ENCODE results near the gene ZNF514.

The ZNF514 gene

GRCh38 chr2:95179451-95179850 lies 19.8 kb upstream of the ZNF514 start:
- Histone ChIP-seq H3K4me1 (ENCODE audit: control insufficient read depth in 1 of 2, insufficient read depth in 2 of 2, low read length in 2 of 2) (no peaks in the 10 kb centered on the region), H3K27ac (ENCODE audit: low read depth, low read length) (no peak overlapping the region), H3K36me3 (ENCODE audit: control insufficient read depth in 1 of 2, insufficient read depth in 2 of 2, low read length in 2 of 2) (peaks cover 23 to 52% of the 10 kb centered on the region in 2 donors), H3K9me3 (ENCODE audit: control insufficient read depth in 1 of 2, low read length in 2 of 2) (peaks cover 0 to 12% of the 10 kb centered on the region in 2 donors), H3K27me3 (ENCODE audit: control insufficient read depth in 1 of 2, insufficient read depth in 2 of 2, low read length in 2 of 2) (no peaks in the 10 kb centered on the region), H3K4me3 (ENCODE audit: low read depth in 1 of 2, low read length in 2 of 2) (no peak overlapping the region), H3K9ac (ENCODE audit: low read depth in 1 of 2, low read length in 2 of 2) (no peak overlapping the region)

- Histone ChIP-seq H3K27me3 (ENCODE audit: control insufficient read depth in 1 of 2, insufficient read depth in 2 of 2, low read length in 2 of 2) (no peaks in the 10 kb centered on the region), H3K9me3 (ENCODE audit: control insufficient read depth in 1 of 2, low read length in 2 of 2) (no peaks in the 10 kb centered on the region)
Observed at GRCh38 chr2:95174031-95174542, 14.4 kb upstream of the ZNF514 start.

GRCh38 chr2:95171902-95172301 lies 12.3 kb upstream of the ZNF514 start:
- H3K9ac ChIP-seq (ENCODE audit: low read depth in 1 of 2, low read length in 2 of 2) = no peak overlapping the region
- no peaks in the 10 kb centered on the region for H3K9me3 ChIP-seq (ENCODE audit: control insufficient read depth in 1 of 2, low read length in 2 of 2)
- no peaks in the 10 kb centered on the region for H3K4me1 ChIP-seq (ENCODE audit: control insufficient read depth in 1 of 2, insufficient read depth in 2 of 2, low read length in 2 of 2)
- H3K27me3 ChIP-seq (ENCODE audit: control insufficient read depth in 1 of 2, insufficient read depth in 2 of 2, low read length in 2 of 2) = no peaks in the 10 kb centered on the region
- peaks cover 0 to 6% of the 10 kb centered on the region in 2 donors for H3K36me3 ChIP-seq (ENCODE audit: control insufficient read depth in 1 of 2, insufficient read depth in 2 of 2, low read length in 2 of 2)
- no peak overlapping the region for H3K27ac ChIP-seq (ENCODE audit: low read depth, low read length)
- H3K4me3 ChIP-seq (ENCODE audit: low read depth in 1 of 2, low read length in 2 of 2) = no peak overlapping the region

More at GRCh38 chr2:95174031-95174542, 14.4 kb upstream of the ZNF514 start:
- Histone ChIP-seq H3K4me3 (ENCODE audit: low read depth in 1 of 2, low read length in 2 of 2) (no peak overlapping the region), H3K9ac (ENCODE audit: low read depth in 1 of 2, low read length in 2 of 2) (no peak overlapping the region), H3K36me3 (ENCODE audit: control insufficient read depth in 1 of 2, insufficient read depth in 2 of 2, low read length in 2 of 2) (peaks cover 4 to 20% of the 10 kb centered on the region in 2 donors), H3K4me1 (ENCODE audit: control insufficient read depth in 1 of 2, insufficient read depth in 2 of 2, low read length in 2 of 2) (no peaks in the 10 kb centered on the region), H3K27ac (ENCODE audit: low read depth, low read length) (no peak overlapping the region)

GRCh38 chr2:95166065-95166763 lies 6.6 kb upstream of the ZNF514 start:
- H3K36me3 ChIP-seq (ENCODE audit: control insufficient read depth in 1 of 2, insufficient read depth in 2 of 2, low read length in 2 of 2) = no peaks in the 10 kb centered on the region
- H3K4me1 ChIP-seq (ENCODE audit: control insufficient read depth in 1 of 2, insufficient read depth in 2 of 2, low read length in 2 of 2) = peaks cover 14 to 16% of the 10 kb centered on the region in 2 donors
- peak overlapping the region; percentile 95 to 99 for H3K4me3 ChIP-seq (ENCODE audit: low read depth in 1 of 2, low read length in 2 of 2)
- H3K9ac ChIP-seq (ENCODE audit: low read depth in 1 of 2, low read length in 2 of 2) = peak overlapping the region; percentile 86 to 96
- no peaks in the 10 kb centered on the region for H3K9me3 ChIP-seq (ENCODE audit: control insufficient read depth in 1 of 2, low read length in 2 of 2)
- H3K27me3 ChIP-seq (ENCODE audit: control insufficient read depth in 1 of 2, insufficient read depth in 2 of 2, low read length in 2 of 2) = no peaks in the 10 kb centered on the region
- no peak overlapping the region for H3K27ac ChIP-seq (ENCODE audit: low read depth, low read length)

- H3K36me3 ChIP-seq (ENCODE audit: control insufficient read depth in 1 of 2, insufficient read depth in 2 of 2, low read length in 2 of 2) = no peaks in the 10 kb centered on the region
- peaks cover 14 to 16% of the 10 kb centered on the region in 2 donors for H3K4me1 ChIP-seq (ENCODE audit: control insufficient read depth in 1 of 2, insufficient read depth in 2 of 2, low read length in 2 of 2)
- peak within 1 kb of the TSS; percentile 86 to 97 for H3K9ac ChIP-seq (ENCODE audit: low read depth in 1 of 2, low read length in 2 of 2)
- peak within 1 kb of the TSS; percentile 86 for H3K27ac ChIP-seq (ENCODE audit: low read depth, low read length)
- no peaks in the 10 kb centered on the region for H3K9me3 ChIP-seq (ENCODE audit: control insufficient read depth in 1 of 2, low read length in 2 of 2)
- no peaks in the 10 kb centered on the region for H3K27me3 ChIP-seq (ENCODE audit: control insufficient read depth in 1 of 2, insufficient read depth in 2 of 2, low read length in 2 of 2)
- peak within 1 kb of the TSS; percentile 95 to 99 for H3K4me3 ChIP-seq (ENCODE audit: low read depth in 1 of 2, low read length in 2 of 2)
Observed at GRCh38 chr2:95165371-95166064, 5.9 kb upstream of the ZNF514 start, which contains the start of gene ZNF2. Gene ZNF2, plus strand, starts transcription at chr2:95165809. Its CDS starts 10,418 bp downstream, at chr2:95176227.

GRCh38 chr2:95165030-95165370 lies 5.4 kb upstream of the ZNF514 start:
- H3K9ac ChIP-seq (ENCODE audit: low read depth in 1 of 2, low read length in 2 of 2) = peak overlapping the region; percentile 86 to 97
- no peaks in the 10 kb centered on the region for H3K9me3 ChIP-seq (ENCODE audit: control insufficient read depth in 1 of 2, low read length in 2 of 2)
- H3K4me1 ChIP-seq (ENCODE audit: control insufficient read depth in 1 of 2, insufficient read depth in 2 of 2, low read length in 2 of 2) = peaks cover 16 to 17% of the 10 kb centered on the region in 2 donors
- peak overlapping the region; percentile 86 for H3K27ac ChIP-seq (ENCODE audit: low read depth, low read length)
- no peaks in the 10 kb centered on the region for H3K36me3 ChIP-seq (ENCODE audit: control insufficient read depth in 1 of 2, insufficient read depth in 2 of 2, low read length in 2 of 2)
- no peaks in the 10 kb centered on the region for H3K27me3 ChIP-seq (ENCODE audit: control insufficient read depth in 1 of 2, insufficient read depth in 2 of 2, low read length in 2 of 2)
- peak overlapping the region; percentile 95 to 99 for H3K4me3 ChIP-seq (ENCODE audit: low read depth in 1 of 2, low read length in 2 of 2)

- H3K4me1 ChIP-seq (ENCODE audit: control insufficient read depth in 1 of 2, insufficient read depth in 2 of 2, low read length in 2 of 2) = peaks cover 9 to 15% of the 10 kb centered on the region in 2 donors
- peaks cover 22 to 32% of the 10 kb centered on the region in 2 donors for H3K36me3 ChIP-seq (ENCODE audit: control insufficient read depth in 1 of 2, insufficient read depth in 2 of 2, low read length in 2 of 2)
- H3K9me3 ChIP-seq (ENCODE audit: control insufficient read depth in 1 of 2, low read length in 2 of 2) = peaks cover 14 to 25% of the 10 kb centered on the region in 2 donors
- peak overlapping the region; percentile 77 to 93 for H3K4me3 ChIP-seq (ENCODE audit: low read depth in 1 of 2, low read length in 2 of 2)
- no peak overlapping the region for H3K27ac ChIP-seq (ENCODE audit: low read depth, low read length)
- peak overlapping the region; percentile 57 to 92 for H3K9ac ChIP-seq (ENCODE audit: low read depth in 1 of 2, low read length in 2 of 2)
- H3K27me3 ChIP-seq (ENCODE audit: control insufficient read depth in 1 of 2, insufficient read depth in 2 of 2, low read length in 2 of 2) = no peaks in the 10 kb centered on the region
Observed at GRCh38 chr2:95158891-95159619, 593 bp downstream of the ZNF514 start.

- H3K9ac ChIP-seq (ENCODE audit: low read depth in 1 of 2, low read length in 2 of 2) = peak overlapping the region; percentile 57 to 92
- H3K4me3 ChIP-seq (ENCODE audit: low read depth in 1 of 2, low read length in 2 of 2) = peak overlapping the region; percentile 77 to 93
- H3K4me1 ChIP-seq (ENCODE audit: control insufficient read depth in 1 of 2, insufficient read depth in 2 of 2, low read length in 2 of 2) = peaks cover 9 to 15% of the 10 kb centered on the region in 2 donors
- no peak overlapping the region for H3K27ac ChIP-seq (ENCODE audit: low read depth, low read length)
- peaks cover 27 to 35% of the 10 kb centered on the region in 2 donors for H3K36me3 ChIP-seq (ENCODE audit: control insufficient read depth in 1 of 2, insufficient read depth in 2 of 2, low read length in 2 of 2)
- H3K27me3 ChIP-seq (ENCODE audit: control insufficient read depth in 1 of 2, insufficient read depth in 2 of 2, low read length in 2 of 2) = no peaks in the 10 kb centered on the region
- H3K9me3 ChIP-seq (ENCODE audit: control insufficient read depth in 1 of 2, low read length in 2 of 2) = peaks cover 18 to 29% of the 10 kb centered on the region in 2 donors
Observed at GRCh38 chr2:95158441-95158840, 1.2 kb downstream of the ZNF514 start.

- Histone ChIP-seq H3K9me3 (ENCODE audit: control insufficient read depth in 1 of 2, low read length in 2 of 2) (peaks cover 87 to 94% of the 10 kb centered on the region in 2 donors), H3K9ac (ENCODE audit: low read depth in 1 of 2, low read length in 2 of 2) (no peak overlapping the region), H3K27ac (ENCODE audit: low read depth, low read length) (no peak overlapping the region), H3K36me3 (ENCODE audit: control insufficient read depth in 1 of 2, insufficient read depth in 2 of 2, low read length in 2 of 2) (peaks cover 52 to 63% of the 10 kb centered on the region in 2 donors), H3K4me1 (ENCODE audit: control insufficient read depth in 1 of 2, insufficient read depth in 2 of 2, low read length in 2 of 2) (no peaks in the 10 kb centered on the region), H3K27me3 (ENCODE audit: control insufficient read depth in 1 of 2, insufficient read depth in 2 of 2, low read length in 2 of 2) (no peaks in the 10 kb centered on the region), H3K4me3 (ENCODE audit: low read depth in 1 of 2, low read length in 2 of 2) (peak overlapping the region; percentile 8 to 20)
Observed at GRCh38 chr2:95149397-95149984, 10.2 kb downstream of the ZNF514 start.

Measured in duodenal mucosa (tissue), 2 donors.